Left ventricle myocardium superior (tissue), 1 donor: ENCODE measurements around the gene SENP1. TPM values are rescaled to one million over a fixed set of nuclear protein-coding genes. Genes with fewer than 3 reads are reported as not detected.

Experiments
- ATAC-seq: fragments of 200-7000 bp; cut with Tn5 transposase; one replicate; pipeline ENCODE4 v1.9.1; 2020; ENCODE audit warnings: mild to moderate bottlenecking, moderate library complexity
- DNase-seq: peaks from one replicate; pipeline ENCODE4 v3.0.0-alpha.2; 2020
- intact Hi-C: fragments of 100-400 bp; cut with micrococcal nuclease; formaldehyde crosslinking; loops from one replicate; pipeline ENCODE4 v1.11.0; 2022
- total RNA-seq: library from RNA; stranded (reverse); fragmentation: NEBNext Ultra II Directional; extraction: Animal tissue kit (Norgen Biotek cat#: 25700); gene quantifications from one replicate; pipeline ENCODE4 v1.2.1, GENCODE V29; 2021
- donor health status: DM: no; HTN: yes; CAD: no; lungs with severe emphysema.

The SENP1 gene
- total RNA-seq, 1 donor from 2014 or later, result 7.6 TPM

DNA sequence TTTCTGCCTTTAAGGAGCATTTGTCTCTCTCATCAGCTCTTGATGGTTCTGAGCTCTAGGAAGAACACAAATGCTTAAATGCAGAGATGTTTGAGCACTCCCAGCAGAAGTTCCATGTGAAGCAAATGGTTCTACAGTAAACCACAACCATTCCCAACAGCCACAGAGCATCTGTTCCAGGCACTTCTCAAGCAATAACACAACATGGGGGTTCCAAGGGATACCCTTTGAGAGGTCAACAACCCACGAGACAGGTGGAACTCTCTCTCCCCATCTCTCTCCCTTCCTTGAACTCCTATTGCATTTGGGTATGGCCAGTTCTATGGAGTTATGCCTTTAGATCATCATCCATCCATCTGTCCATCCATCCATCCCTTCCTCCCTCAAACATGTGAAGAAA, 96.4 kb downstream of the SENP1 start:
- intact Hi-C loops, result no loop called here
- DNase-seq (no peak), ATAC-seq (no peak)

DNA sequence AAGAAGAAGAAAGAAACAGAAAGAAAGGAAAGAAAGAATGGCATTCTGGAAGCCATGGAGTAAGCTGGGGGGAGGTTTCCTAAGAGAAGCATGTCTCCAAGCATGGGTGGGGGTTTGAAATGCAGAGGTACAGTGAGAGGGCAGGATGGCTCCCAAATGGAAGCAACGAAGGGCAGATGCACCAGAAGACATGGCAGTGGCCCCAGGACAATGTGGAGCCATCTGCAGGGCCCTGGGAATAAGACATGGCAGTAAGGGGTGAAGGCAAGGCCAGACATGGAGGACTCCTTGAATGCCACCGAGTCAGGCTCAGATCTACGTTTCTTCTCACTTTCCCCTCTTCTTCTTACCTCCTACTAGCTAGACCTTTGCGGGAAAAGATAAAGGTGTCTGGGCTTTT, 96.9 kb downstream of the SENP1 start:
- DNase-seq (no peak), ATAC-seq (no peak)
- intact Hi-C loops, result no loop called here

DNA sequence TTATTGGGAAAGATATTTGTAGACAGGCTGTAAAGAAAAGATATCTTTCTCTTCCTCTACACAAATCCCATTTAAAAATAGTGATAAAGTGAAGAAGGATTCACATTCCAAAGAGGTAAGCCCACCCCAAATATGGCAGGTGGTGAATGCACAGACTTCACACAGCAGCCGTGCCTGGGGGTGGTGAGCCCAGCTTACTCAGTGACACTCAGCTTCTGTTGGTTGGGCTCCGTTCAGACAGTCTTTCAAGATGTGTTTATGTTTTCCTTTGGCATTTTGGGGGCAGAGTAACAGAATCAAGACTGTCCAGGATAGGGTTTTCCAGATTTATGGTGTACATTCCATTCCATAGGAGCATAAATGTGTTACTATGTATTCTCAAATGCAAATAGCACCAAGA, 97.5 kb downstream of the SENP1 start:
- ATAC-seq (no peak), DNase-seq (no peak)
- intact Hi-C loops, result no loop called here

DNA sequence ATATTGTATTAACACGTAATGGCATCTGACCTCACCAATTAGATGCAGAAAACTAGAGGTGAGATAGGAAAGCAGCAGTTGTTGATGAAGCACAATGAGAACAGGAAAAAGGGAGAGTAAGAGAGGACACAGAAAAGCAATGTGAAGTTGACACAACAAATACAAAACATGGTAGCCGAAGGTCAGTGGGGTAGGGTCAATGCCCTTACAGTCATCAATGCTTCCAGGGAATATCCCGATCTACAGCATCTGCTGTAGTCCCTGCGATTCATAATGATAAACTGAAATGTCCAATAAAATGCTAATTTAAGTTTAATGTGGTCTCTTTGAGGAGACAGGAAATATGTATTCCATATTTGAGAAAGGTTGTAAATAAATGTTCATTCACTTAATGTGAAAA, 98.7 kb downstream of the SENP1 start:
- DNase-seq (no peak), ATAC-seq (no peak)
- intact Hi-C loops, result no loop called here

DNA sequence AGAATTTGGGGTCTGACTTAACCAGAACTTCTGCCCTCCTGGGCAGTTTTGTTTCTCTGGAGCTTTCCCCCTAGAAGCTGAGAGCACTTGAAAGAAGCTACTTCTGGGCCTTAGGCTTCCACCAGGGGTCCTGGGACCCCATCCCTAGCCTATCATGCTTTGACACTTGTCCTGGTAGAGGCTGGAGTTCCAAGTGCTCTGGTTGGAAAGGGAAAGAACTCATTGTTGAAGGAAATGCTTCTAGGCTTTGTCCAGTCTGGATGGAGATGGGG, 100.2 kb downstream of the SENP1 start:
- ATAC-seq, result no peak
- no peak for DNase-seq
- intact Hi-C loops, result no loop called here

DNA sequence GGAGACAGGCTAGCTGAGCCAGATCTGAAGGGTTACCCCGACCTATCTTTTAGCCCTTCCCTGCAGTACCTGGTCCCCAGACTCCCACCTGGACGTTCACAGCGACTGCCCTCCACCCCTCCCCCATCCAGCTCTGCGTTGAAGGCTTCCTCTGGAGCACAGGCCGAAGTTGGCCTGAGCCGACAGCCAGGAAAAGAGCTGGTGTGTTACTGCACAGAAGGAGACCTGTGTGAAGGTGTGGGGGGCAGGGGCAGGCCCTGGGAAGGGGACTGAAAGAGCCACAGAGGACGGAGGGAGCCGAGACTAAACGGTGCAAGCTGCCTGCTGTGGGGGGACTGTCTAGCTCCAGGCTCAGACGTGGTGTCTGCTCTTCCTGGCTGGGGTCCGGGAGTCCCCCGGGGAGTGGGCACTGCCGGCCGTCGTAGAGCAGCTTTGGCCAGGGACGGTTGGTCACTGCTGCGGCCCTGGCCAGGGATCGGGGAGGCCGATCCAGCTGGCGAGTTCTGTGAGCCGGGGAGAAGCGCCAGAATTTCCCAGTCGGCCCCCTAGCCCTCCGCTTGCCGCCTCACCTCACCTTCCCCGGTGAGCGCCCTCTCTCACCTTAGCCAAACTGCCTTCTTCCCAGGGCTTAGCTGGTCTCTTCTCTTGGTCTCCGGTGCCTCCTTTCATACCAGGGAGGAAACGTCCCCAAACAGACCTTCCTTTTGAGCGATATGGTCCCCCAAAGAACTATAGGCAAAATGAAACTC, 100.7 kb downstream of the SENP1 start:
- ATAC-seq (no peak), DNase-seq (no peak)
- intact Hi-C loops, result no loop called here

DNA sequence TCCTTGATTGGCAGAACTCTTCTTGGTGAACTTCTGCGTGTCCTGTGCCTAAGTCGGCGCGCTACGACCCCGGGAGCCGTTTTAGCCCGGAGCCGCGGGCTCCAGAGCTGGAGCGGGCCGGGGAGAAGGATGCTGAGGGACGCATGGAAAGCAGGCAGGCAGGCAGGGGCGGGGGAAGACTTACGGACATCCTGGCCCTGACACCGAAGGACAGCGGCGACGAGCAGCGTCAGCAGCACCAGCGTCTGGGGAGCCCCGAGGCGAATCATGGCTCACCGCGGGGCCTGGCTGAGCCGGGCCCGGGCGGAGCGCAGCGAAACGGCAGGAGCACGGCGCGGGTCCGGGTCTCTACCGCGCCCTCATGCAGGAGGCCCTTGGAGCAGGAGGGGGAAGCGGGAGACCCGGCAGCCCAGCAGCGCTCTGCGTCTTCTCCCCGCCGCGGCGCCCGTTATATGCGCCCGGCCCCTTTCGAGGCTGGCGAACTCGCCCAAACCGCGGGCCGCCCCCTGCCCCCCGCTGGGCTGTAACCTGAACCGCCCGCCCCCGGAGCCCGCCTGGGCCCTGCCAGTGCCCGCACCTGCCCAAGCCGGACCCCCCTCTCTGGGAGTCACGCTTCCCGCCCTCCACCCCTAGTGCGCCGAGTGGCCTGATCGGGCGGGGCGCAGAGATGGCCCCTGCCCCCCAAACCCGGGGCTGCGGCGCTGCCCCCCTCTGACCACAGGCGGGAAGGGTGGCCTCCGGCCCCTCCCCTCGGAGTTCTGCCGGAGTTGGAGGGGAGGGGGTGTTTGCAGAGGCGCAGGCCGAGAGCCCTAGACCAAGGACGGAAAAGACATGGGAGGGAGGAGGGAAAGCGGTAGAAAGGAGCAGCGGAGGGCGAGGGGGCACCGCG, 101.6 kb downstream of the SENP1 start, which contains the start of gene COL2A1:
Gene COL2A1, minus strand, starts transcription at position 424 of the 889 bp plus-strand sequence. Its CDS starts 155 bp downstream, at position 269.
- ATAC-seq (peak; percentile 32), DNase-seq (no peak)
- intact Hi-C loops, result no loop called here

DNA sequence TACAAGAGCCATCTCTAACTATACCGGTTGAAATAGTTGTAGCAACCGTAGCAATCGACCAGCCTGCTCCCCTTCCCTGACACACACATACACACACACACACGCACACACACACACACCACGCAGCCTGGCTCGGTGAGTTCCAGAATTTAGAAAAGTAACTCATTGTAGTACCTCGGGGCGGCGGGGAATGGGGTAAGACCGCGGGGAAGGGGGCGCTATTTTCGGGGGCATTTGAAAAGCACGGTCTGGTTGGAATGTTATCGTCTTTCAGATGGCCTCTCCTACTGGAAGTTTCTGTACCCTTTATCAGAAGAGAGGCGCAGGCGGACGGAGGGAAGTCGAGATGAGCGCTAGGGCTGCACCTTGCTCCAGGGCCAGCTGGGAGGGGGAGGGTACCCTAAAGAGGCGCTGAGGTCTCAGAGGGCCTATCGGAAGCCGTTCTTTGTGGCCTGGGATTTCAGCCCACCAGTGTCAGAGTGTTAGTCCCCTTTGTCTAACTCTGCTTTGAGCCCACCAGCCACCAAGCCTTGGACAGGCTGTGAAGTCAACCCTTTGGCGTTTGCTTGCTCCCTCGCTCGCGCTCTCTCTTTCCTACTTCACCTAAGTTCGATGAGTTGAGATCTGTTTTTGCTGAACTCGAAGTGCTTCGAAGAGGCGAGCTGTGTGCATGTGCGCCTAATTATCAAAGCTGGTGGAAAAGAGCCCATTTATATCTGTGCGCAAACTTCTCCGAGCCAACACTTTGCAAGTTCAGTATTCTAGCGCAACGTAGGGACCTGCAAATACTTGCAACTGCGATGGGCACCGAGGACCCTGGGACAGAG, 102.4 kb downstream of the SENP1 start:
- ATAC-seq, result no peak
- intact Hi-C loops, result no loop called here
- DNase-seq, result no peak

DNA sequence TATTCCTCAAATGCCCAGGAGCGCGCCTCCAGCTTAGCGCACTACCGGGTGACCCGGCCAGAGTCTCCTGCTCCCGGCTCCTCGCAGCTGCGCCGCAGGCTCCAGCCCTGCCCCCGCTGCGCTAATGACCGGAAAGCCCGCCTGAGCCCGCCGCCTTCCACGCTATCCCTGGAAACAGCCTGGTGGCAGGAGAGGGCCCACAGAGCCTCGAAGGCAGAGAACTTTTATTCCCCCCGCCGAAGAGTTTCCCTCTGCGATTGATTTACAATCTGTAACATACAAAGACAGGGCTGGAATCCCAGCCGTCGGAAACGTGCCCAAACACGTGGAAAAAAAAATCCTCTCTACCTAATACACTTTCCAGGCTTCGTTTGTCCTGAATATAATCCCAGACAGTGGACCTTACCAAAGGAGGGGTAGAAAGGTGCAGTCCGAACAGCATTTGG, 103.1 kb downstream of the SENP1 start:
- intact Hi-C loops, result no loop called here
- DNase-seq (peak; percentile 67), ATAC-seq (peak; percentile 79)

DNA sequence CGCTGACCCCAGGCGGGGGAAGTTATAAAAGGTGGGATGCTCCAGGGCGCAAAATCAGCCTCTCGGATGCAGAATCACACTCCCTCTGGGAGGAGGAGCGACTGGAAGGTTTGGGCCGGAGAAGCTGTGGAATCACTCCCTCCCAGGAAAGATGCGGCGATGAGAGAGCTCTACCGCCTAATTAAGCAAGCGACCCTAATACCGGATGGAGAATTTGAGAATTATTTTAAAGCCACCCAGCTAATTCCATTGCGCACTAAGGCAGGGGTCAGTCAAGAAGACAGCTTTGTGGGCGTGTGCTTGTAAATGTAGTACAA, 103.5 kb downstream of the SENP1 start:
- ATAC-seq (no peak), DNase-seq (no peak)
- intact Hi-C loops, result no loop called here

DNA sequence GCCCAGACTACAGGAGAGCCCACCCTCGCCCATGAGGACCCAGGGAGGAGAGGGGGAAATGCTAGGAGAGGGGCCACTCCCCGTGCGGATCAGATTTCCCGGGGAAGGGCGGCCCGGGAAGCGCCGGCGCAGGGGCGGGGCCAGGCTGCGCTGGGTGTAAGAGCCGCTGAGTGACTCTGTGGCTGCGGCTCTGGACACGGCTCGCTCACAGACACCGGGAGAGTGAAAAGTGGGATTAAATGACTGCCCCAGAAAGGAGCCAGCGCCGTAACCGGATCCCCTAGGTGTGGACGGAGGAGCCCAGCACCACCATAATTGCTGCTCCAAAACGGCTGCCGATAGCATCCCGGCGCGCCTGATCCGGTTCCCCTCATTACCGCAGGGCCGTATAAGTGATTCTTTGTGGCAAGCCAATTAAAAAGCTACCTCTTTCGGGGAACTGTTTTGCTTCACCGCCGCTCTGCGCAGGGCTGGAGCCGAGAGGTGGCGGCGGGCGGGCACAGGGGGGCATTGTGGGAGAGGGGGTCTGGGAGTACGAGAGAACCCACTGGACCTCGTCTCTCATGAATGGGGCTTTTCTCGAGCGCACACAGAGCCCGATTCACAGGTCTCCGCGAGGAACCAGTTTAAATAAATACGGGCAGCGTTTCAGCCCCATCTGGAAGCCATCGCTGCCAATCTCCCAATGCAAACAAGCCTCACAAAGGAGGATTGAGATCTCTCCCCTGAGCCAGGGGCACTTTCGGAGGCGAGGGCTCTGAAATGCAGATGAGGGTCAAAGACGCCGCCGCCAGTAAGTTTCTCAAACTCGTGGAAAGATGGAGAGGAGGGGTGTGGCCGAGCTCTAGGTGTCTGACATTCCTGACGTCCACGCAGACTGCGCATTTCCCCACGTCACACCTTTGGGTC, 104.1 kb downstream of the SENP1 start:
- ATAC-seq (peak; percentile 91), DNase-seq (peak; percentile 70)
- intact Hi-C loops, result no loop called here

DNA sequence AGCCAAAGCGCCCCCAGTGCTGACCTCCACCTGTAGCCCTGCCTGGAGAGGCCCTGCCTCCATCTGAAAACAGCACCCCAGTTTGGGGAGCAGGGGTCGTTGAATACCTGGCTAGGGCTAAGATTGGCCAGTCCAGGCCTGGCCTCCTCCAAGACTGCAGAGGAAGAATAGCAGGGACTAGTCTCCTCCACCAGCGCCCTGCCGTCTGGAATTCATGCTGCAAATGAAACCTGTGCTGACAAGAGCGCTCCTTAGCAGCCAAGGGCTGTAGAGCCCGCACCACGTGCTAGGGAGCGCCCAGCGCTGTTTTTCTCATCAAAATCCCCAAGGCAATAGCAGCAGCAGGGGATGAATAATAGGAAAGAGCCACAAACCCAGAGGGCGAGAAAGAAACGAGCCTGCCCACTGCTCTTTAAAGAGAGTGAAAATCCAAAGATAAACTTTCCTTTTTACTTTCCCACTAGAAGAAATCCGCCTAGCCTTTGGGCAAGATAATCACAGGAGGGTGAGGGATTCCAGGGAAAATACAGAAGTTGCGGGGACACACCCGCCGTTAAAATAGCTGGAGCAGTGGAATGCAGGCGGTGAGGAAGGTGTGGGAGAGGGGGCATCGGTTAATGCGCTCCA, 104.9 kb downstream of the SENP1 start:
- ATAC-seq (peak; percentile 57), DNase-seq (no peak)
- intact Hi-C loops, result no loop called here

DNA sequence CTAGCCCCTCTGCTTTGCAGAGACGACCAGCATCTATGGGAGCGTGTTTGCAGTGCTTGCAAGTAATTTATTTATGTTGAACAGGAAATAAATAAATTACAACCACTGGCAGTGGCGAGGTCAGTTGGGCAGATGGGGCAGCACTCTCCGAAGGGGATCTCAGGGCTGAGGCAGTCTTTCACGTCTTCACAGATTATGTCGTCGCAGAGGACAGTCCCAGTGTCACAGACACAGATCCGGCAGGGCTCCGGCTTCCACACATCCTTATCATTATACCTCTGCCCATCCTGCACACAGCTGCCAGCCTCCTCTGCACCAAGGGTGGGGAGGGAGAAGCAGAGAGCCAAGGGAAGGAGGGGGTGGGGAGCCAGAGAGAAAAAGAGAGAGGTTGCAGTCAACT, 106.1 kb downstream of the SENP1 start:
- no peak for ATAC-seq
- intact Hi-C loops, result no loop called here

DNA sequence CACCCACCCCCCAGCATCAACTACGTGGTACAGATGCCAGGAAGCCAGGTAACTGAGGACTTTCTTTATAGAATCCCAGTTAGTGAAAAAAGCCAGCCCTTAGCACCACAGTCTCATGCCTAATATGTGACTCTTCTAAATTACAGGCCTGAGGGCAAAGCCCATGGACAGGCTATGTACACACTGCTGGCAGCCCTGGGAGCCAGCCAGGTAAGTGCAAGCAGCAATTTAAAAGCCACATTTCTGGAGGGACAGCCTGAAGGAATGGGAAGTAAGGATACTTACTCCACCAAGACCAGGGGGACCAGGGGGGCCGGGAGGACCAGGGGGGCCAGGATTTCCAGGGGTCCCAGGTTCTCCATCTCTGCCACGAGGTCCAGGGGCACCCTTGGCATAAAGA, 108.6 kb downstream of the SENP1 start:
- intact Hi-C loops, result no loop called here
- DNase-seq, result no peak
- ATAC-seq, result no peak

More for the DNA sequence above, 106.1 kb downstream of the SENP1 start:
- DNase-seq, result no peak

DNA sequence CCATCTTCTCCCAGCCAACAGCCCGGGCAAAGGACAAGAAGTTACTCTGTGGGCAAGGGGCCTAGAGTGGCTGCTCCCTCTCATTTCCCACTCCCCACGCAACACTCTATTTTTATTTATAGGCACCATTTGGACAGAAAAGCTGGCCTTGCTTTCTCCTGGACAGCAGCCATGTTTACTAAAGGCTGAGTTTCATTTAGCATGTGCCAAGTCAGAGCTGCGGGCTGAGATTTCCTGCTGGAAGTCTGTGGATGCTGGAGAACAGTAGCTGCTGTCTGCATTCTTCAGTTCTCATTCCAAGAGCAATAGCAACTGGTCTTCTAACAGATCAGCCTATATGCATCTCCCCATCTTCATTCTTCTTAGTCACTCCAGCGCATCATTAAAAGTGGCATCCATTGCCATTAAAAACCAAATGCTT, 109.9 kb downstream of the SENP1 start:
- no peak for DNase-seq
- peak; percentile 59 for ATAC-seq
- intact Hi-C loops, result no loop called here

DNA sequence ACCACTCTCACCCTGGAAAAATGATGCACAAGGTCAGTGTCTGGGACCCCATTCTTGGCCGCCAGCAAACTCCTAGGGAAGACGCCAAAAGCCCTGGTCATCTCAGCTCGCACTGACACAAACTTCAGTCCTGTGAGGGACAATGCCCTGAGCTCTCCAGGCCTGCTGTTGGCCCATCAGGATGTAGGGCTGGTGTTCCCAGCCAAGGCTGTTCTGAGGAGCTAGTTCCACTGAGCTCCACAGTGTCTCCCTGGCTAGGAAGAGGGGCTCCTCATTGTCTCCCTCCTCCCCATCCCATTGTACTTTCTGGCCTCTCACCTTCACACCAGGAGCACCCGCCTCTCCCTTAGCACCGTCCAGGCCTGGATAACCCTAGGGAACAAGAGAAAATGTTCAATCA, 112.4 kb downstream of the SENP1 start:
- ATAC-seq, result no peak
- intact Hi-C loops, result no loop called here
- DNase-seq, result no peak
